ENCODE results near the gene DEFB129.

GRCh38 chr20:235891-236290 lies 8.8 kb downstream of the DEFB129 start:
- no peak for TF ChIP-seq CTCF (IDR thresholded peaks at IDR 0.05)
- TF ChIP-seq POLR2AphosphoS5 (IDR thresholded peaks at IDR 0.05) = no peak
- no peak for TF ChIP-seq POLR2A (IDR thresholded peaks at IDR 0.05)
- TF ChIP-seq EP300 (IDR thresholded peaks at IDR 0.05) = no peak

Data from suprapubic skin (tissue), 4 donors.